Activated T-cell treated with anti-CD3 and anti-CD28 coated beads for 48 hours (primary cell): ENCODE measurements around the gene HDAC11.
"Not testable (repeated sequence)": the region's sequence is repeated elsewhere in the genome, so short reads cannot be mapped to it uniquely, and the experiment has no call there.

Experiments
- DNase-seq: peaks from one replicate; pipeline ENCODE4 v3.0.0-alpha.2; 2020; ENCODE audit warnings: low read depth

Gene HDAC11

DNA sequence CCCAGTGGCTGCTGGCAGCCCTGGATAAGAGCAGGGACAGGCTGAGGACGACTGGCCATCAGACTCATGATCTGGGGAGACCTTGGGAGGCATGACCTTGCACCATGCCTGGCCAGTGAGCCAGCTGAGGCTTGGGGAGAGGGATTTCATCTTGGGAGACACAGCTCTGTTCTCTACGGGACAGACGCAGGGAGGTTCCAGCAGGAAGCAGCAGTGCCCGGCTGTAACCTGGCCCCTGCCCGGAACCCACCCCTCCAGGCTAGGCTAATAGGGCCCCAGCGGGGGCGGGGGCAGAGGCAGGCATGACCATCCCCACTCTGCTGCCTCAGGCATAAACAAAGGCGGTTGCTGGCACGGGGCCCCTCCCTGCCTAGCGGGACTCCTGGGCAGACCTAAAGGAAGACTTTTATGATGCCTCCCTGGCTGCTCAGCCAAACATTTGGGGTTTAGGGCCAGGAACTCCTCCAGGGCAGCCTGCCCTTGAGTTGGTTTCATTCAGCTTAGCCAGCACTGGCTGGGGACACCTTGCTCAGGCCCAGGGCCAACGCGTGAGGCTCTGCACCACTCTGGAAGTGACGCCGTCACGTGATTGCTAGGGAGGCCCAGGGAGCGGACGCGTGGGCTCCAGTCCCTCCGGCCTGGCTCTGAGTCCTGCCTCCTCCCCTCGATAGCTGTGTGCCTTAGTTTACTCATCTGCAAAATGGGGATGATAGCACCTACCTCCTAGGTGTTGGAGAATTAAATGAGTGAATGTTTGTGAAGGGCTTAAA, 27.6 kb downstream of the HDAC11 start:
- DNase-seq, result no peak

GRCh38 chr3:13508496-13508895, 28.4 kb downstream of the HDAC11 start:
- no peak for DNase-seq

DNA sequence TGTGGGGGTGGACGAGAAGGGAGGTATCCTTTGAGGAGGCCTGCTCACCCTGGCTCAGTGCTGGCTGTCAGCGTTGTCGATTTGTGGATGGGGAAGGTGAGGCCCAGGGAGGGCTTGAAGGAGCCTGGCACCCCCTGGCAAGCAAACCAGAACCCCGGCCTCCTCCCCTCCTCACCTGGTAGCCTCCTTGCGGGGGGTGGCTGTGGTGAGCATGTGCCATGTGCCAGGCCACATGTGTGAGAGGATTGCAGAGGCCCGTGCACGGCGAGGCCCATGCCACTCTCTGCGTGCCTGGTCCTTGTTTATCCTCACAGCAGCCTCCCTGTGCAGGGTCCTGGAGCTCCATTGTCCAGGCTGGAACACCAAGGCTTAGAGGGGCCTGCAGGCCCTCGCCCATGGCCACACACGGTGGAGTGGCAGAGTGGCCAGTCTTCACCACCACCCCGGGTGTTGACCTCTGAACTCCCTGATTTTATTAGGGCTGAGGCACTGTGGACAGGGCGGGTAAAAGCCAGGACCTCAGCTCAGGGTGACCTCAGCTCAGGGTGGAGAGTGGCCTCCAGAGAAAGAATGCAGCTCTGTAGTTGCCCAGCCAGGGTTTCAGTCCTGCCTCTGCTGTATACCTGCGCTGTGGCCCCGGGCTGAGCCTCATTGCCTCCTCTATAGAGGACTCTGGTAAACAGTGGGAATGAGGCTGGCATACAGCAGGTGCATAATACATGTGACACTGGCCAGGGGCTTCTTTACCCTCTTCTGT, 29.1 kb downstream of the HDAC11 start:
- no peak for DNase-seq

- no peak for DNase-seq
Measured at GRCh38 chr3:13509816-13510192, 29.7 kb downstream of the HDAC11 start.

GRCh38 chr3:13512451-13512850, 32.3 kb downstream of the HDAC11 start:
- DNase-seq, result no peak

GRCh38 chr3:13513051-13513912, 33.2 kb downstream of the HDAC11 start:
- DNase-seq, result no peak

DNA sequence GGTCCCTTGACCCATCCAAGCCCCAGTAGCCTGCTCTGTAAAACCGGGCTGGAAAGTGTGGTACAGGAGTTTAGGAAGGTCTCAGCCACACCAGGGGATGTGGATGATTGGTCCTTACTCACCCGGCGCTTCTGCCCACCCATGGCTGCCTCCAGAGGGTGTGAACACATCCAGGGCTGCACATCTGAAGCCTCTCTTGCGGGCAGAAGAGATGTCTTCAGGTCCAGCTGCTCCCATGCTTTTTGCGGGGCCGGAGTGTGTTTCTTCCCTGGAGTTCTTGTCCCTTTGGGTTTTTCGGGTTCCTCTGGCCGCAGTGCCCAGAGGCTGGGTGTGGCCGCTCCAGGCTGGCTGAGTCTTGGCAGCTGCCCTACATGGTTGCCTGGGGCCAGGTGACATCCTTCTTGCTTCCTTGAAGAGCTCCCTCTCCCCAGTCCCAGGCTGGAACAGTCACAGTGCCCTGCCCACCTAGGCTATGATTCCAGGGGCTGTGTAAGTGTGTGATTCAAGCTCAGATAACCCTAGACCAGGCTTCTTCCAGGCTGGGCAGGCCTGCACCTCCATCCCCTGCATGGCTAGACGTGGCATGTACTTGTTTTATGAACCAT, 33.9 kb downstream of the HDAC11 start:
- no peak for DNase-seq

GRCh38 chr3:13514639-13515435, 34.7 kb downstream of the HDAC11 start:
- no peak for DNase-seq

- no peak for DNase-seq
Measured at GRCh38 chr3:13515786-13516759, 36.0 kb downstream of the HDAC11 start.

DNA sequence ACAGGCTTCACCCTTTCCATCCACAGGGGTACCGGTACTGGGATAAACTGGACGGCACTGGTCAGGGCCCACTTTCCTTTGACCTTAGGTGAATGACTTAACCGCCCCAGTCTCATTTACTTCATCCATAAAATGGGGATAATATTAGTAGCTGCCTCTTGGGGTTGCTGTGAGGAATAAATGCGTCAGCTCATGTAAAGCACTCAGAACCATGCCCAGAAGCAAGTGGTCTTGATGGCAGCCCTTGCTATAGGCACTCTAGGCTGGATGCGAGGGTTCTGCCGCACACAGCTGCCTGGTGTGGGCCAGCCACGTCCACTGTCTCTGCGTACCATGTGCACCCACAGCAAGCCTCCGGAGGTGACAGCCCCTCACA, 36.6 kb downstream of the HDAC11 start:
- no peak for DNase-seq

DNA sequence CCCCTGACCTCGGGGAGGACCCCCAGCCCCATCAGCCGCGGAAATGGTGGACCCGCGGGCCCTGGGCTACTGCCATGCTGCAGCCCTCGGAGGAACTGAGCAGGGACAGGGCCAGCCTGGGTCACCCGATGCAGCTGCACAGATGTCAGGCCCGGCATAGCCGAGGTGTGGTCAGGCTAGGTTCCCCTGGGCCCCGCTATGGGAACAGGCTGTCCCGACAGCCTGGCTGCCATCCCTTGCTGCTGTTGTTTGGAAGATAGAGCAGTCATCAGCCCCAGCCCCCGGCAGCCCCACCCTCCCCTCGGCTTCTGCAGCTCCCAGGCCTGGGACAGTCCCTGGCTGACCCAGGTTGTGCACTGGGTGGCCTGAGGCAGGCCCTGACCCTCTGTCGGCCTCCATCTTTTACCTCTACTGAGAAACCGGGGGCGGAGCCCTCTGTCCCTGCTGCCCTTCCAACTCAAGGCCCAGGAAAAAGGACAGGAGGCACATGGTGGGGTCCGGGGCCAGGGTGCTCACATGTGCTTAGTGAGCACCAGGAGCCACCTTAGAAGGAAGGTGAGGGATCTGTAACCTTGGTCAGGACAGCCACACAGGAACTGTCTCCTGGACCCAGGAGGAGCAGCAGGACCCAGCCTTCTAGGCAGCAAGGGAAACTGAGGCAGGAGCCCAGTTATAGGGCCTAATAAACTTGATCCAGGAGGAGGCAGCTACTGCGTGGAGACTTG, 37.3 kb downstream of the HDAC11 start:
- DNase-seq, result no peak

- DNase-seq, result no peak
Measured at GRCh38 chr3:13518516-13518953, 38.4 kb downstream of the HDAC11 start.

DNA sequence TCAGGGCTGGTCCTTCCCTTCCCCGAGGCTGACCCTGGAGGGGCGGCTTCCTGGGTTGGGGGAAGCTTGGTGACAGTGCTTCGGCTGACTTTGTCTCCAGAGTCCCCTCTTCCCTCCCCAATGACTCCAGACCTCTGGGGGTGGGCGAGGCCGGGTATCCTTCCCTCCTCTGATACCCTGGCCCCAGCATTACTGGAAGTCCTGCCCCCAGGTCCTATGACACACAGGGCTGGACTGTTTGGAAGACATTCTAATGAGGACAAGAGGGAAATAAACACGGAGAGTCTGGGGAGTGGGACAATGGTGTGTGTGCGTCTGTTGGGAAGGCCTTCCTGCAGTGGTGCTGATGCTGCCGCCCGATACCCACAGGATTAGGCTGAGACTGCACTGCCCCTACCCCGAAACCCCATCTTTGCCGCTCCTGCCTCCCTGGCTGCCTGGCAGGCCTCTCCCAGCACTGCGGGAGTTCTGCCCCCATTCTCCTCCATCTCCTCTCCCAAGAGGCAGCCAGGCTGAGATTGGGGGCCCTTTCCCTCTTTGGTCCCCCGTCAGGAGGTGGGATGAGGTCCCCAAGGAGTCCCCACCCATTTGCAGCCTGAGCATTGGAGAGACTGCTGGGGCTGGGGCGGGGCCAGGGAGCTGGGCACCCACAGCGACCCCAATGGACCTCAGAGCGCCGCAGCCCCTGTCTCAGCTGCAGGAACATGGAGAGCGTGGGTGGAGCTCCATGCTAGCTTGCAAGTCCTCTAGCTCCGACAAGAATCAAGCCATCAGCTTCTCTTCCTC, 39.1 kb downstream of the HDAC11 start:
- DNase-seq, result no peak

DNA sequence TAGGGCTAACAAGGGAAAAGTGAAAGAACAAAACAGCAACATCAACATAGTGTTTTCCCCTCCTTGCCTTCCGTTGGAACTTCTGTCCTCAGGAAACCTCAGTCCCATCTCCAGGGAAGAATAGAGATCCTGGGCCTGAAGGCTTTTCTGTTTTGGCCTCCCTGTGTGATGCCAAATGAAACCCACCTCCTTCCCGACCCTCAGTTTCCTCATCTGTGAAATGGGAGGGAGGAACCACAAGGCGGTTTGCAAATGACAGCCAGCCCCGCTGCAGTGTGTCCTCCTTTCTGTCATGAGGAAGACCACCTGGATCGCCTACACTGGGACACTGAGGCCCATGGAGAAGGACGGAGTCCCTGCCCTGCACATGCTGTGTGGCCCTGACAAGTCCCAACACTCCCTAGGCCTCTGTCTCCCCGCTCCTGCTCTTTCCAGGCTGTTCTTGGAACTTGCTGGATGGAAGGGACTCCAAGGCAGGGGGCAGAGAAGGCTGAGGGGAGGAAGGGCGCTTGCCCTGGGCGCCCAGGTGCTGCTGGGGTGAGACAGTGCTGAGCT, 40.3 kb downstream of the HDAC11 start:
- no peak for DNase-seq

DNA sequence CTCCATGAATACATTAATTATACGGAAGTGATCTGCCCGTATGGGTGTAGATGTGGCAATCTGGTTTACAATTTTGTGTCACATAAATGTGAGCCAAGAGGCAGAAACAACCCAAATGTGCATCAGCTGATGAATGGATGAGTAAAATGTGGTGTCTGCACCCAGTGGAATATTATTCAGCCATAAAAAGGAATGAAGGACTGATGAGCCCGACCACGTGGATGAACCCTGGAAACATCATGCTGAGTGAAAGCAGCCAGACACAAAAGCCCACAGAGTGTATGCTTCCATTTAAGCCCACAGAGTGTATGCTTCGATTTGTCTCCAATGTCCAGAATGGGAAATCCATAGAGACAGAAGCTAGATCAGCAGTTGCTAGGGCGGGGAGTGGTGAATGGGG, 41.2 kb downstream of the HDAC11 start:
- no peak for DNase-seq

DNA sequence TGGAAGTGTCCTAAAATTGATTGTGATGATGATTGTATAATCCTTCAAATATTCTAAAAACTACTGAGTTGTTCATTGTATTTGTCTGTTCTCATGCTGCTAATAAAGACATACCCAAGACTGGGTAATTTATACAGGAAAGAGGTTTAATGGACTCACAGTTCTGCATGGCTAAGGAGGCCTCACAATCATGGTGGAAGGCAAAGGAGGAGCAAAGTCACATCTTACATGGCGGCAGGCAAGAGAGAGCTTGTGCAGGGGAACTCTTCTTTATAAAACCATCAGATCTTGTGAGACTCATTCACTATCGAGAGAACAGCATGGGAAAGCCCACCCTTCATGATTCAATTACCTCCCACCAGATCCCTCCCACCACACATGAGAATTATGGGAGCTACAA, 41.6 kb downstream of the HDAC11 start:
- not testable (repeated sequence) for DNase-seq

GRCh38 chr3:13522236-13522635, 42.1 kb downstream of the HDAC11 start:
- no peak for DNase-seq

GRCh38 chr3:13524979-13525669, 45.0 kb downstream of the HDAC11 start:
- no peak for DNase-seq
